K562 (cell line): ENCODE results near the gene HIVEP2. TPM values are rescaled to one million over a fixed set of nuclear protein-coding genes. Genes with fewer than 3 reads are reported as not detected.

Experiments used
- ARID1B ChIP-seq: fragments of 450-650 bp; IDR thresholded peaks from 2 replicates; pipeline ENCODE4 v1.6.1; 2016; ENCODE audit warnings: antibody characterized with exemption, mild to moderate bottlenecking, inconsistent platforms
- C11orf30 ChIP-seq: fragments of 450-650 bp; IDR thresholded peaks from 2 replicates; pipeline ENCODE4 v1.6.1; 2016; ENCODE audit warnings: low read depth, mild to moderate bottlenecking
- CHD7 ChIP-seq: fragments of 200-600 bp; sonication (generic); IDR thresholded peaks from one replicate; pipeline ENCODE4 v1.6.1; 2012; ENCODE audit warnings: mild to moderate bottlenecking, low read depth, low read length, inconsistent platforms
- GATA2 ChIP-seq: sonication (generic); formaldehyde crosslinking; IDR thresholded peaks from 2 replicates; pipeline ENCODE4 v1.4.0; 2020; ENCODE audit warnings: mild to moderate bottlenecking, missing genetic modification reagents
- HES1 ChIP-seq: fragments of 450-650 bp; IDR thresholded peaks from 2 replicates; pipeline ENCODE4 v1.6.1; 2016; ENCODE audit warnings: low read depth, mild to moderate bottlenecking, moderate library complexity
- MAFF ChIP-seq: IDR thresholded peaks from 2 replicates; pipeline ENCODE4 v1.6.1; 2012; ENCODE audit warnings: low read length, improper control_type of control experiment
- NR2C2 ChIP-seq, 2 experiments: fragments of 200-800 bp in 1 of 2; sonication (Bioruptor generic) in 1 of 2; sonication (generic) in 1 of 2; formaldehyde crosslinking in 1 of 2; IDR thresholded peaks; 2 replicates each; pipeline versions ENCODE4 v1.6.1 to v1.8.0; 2016 to 2022; ENCODE audit warnings: mild to moderate bottlenecking in 1 of 2, missing compliant biosample characterization in 1 of 2, missing genetic modification characterization in 1 of 2, missing genetic modification reagents in 1 of 2
- OTX1 ChIP-seq: fragments of 450-650 bp; formaldehyde crosslinking; IDR thresholded peaks from 2 replicates; pipeline ENCODE4 v1.4.0; 2022; ENCODE audit warnings: mild to moderate bottlenecking
- POLR3G ChIP-seq: IDR thresholded peaks from 2 replicates; pipeline ENCODE4 v1.6.1; 2011; ENCODE audit not compliant: insufficient read length, insufficient replicate concordance; ENCODE audit errors: extremely low read depth
- TAF15 ChIP-seq: fragments of 200-400 bp; formaldehyde crosslinking; IDR thresholded peaks from 2 replicates; pipeline ENCODE4 v1.6.1; 2017; ENCODE audit warnings: mild to moderate bottlenecking, low read depth, low read length, moderate library complexity
- TAL1 ChIP-seq: fragments of 450-650 bp; IDR thresholded peaks from 2 replicates; pipeline ENCODE4 v1.6.1; 2016; ENCODE audit warnings: mild to moderate bottlenecking
- TCF3 ChIP-seq: sonication (generic); formaldehyde crosslinking; IDR thresholded peaks from 2 replicates; pipeline ENCODE4 v1.4.0; 2020; ENCODE audit warnings: mild to moderate bottlenecking, missing genetic modification reagents
- TEAD4 ChIP-seq, 2 experiments: sonication (generic) in 1 of 2; formaldehyde crosslinking in 1 of 2; IDR thresholded peaks; 2 replicates each; pipeline versions ENCODE4 v1.6.1 to v1.8.0; 2012 to 2022; ENCODE audit warnings: borderline replicate concordance in 1 of 2, inconsistent platforms in 1 of 2, low read length in 1 of 2, mild to moderate bottlenecking in 1 of 2, missing genetic modification reagents in 1 of 2
- ZNF282 ChIP-seq: sonication (generic); formaldehyde crosslinking; IDR thresholded peaks from 2 replicates; pipeline ENCODE4 v1.8.1; 2023; ENCODE audit warnings: missing genetic modification reagents
- polyA plus RNA-seq, 8 experiments: library from polyadenylated mRNA; depleted of rRNA in 4 of 8; stranded (reverse) in 5 of 8; unstranded in 3 of 8; fragments of >200 nt; fragmentation: Nextera tagmentation in 2 of 8; fragmentation: Illumina TruSeq in 1 of 8; extraction: Ambion mirVana in 2 of 8; extraction: Trizol in 1 of 8; gene quantifications; 2 replicates each; pipeline versions ENCODE4 v1.2.1 to v1.2.3, GENCODE V29; 2011 to 2014; ENCODE audit warnings: inconsistent platforms in 1 of 8, missing spikeins in 1 of 8
- total RNA-seq, 7 experiments: library from RNA; depleted of rRNA in 6 of 7; stranded (reverse); fragments of >200 nt in 6 of 7; fragmentation: Illumina TruSeq in 2 of 7; extraction: Trizol in 2 of 7; gene quantifications; 2 replicates each; pipeline versions ENCODE4 v1.2.1 to v1.2.3, GENCODE V29; 2011 to 2021; ENCODE audit warnings: low replicate concordance in 1 of 7

The HIVEP2 gene
- total and polyA plus RNA-seq, 9 of the 15 experiments (the other 6 are each of a cell fraction or from before 2014, with no cell fraction given) = under 0.01 to 1.2 (median 0.31) TPM

- TF ChIP-seq CHD7 (no peak), ZNF282 (CRISPR knock-in tag) (no peak), TEAD4 (IDR thresholded peaks at IDR 0.05; ENCODE audit: low read length) (peak; percentile 57), TEAD4 (CRISPR knock-in tag; IDR thresholded peaks at IDR 0.05; ENCODE audit: borderline replicate concordance) (no peak), MAFF (peak; percentile 32; the same call in 1 of the 2 replicates), C11orf30 (peak; percentile 52; the same call in 1 of the 2 replicates), NR2C2 (CRISPR knock-in tag; IDR thresholded peaks at IDR 0.05) (no peak), NR2C2 (tag; IDR thresholded peaks at IDR 0.05) (peak; percentile 60), POLR3G (no peak), OTX1 (no peak), HES1 (no peak), TCF3 (CRISPR knock-in tag) (peak; percentile 71), TAF15 (no peak), GATA2 (0 out of 2 replicates have a peak, but pooled peaks have one; percentile 9), TAL1 (peak; percentile 33; the same call in 1 of the 2 replicates), ARID1B (peak; percentile 51)
Observed at GRCh38 chr6:142874676-142875075, 70.3 kb downstream of the HIVEP2 start (continued).
